ENCODE data around the gene OGDH.
A peak's percentile ranks its signal among the peaks of the same experiment; 100 is the strongest.

The OGDH gene

GRCh38 chr7:44618045-44618444, 11.6 kb downstream of the OGDH start:
- DNase-seq (ENCODE audit: low read depth, low spot score), result no peak

- no peak for DNase-seq (ENCODE audit: low read depth, low spot score)
Observed at GRCh38 chr7:44618753-44619152, 12.3 kb downstream of the OGDH start.

- DNase-seq (ENCODE audit: low read depth, low spot score), result no peak
Observed at GRCh38 chr7:44621034-44621749, 14.8 kb downstream of the OGDH start.

DNA sequence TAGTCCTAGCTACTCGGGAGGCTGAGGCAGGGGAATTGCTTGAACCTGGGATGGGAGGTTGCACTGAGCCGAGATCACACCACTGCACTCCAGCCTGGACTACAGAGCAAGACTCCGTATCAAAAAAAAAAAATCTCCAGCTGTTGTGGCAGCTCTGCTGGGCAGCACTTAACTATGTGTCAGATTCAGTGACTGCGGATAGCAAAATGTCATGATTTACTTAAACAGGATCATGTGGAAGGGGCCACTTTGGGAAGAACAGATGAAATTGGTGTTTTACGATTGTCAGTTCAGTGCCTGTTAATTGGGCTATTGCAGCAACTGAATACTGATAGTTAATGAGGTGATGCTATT, 15.3 kb downstream of the OGDH start:
- DNase-seq (ENCODE audit: low read depth, low spot score), result no peak

- DNase-seq (ENCODE audit: low read depth, low spot score), result no peak
Observed at GRCh38 chr7:44622342-44623151, 16.1 kb downstream of the OGDH start.

- DNase-seq (ENCODE audit: low read depth, low spot score), result no peak
Observed at GRCh38 chr7:44624318-44624717, 17.9 kb downstream of the OGDH start.

- no peak for DNase-seq (ENCODE audit: low read depth, low spot score)
Observed at GRCh38 chr7:44625526-44626471, 19.4 kb downstream of the OGDH start.

- DNase-seq (ENCODE audit: low read depth, low spot score), result no peak
Observed at GRCh38 chr7:44626620-44627019, 20.2 kb downstream of the OGDH start.

DNA sequence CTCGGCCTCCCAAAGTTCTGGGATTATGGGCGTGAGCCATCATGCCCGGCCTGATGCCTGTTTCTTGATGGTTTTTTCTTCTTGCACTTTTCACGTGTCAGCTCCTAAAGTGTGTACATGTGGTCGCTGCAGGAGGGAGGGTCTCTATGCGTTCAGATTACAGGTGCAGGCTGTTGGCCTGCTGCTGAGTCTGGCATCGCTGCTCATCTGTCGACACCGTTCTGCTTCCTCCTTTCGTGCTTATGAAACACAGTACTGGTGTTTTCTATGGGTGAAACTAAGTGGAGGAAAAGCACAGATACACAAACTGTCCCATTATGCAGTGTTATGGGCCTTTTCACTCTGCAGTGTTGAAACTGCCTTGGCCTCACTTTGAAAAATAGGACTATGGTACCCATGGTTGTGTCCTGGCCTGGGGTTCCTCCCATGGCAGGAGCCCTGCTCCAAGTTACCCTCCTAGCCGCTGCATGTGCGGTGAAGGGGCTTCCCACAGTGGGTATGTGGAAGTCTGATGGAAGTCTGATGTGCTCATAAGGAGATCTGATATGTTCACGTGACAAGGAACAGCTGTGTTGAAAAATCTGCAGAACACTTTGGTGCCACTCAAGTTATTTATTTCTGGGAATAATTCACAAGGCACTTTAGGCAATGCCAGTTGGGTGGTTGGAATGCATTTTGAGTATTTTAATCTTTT, 23.5 kb downstream of the OGDH start:
- DNase-seq (ENCODE audit: low read depth, low spot score), result no peak

GRCh38 chr7:44630792-44631457, 24.5 kb downstream of the OGDH start:
- DNase-seq (ENCODE audit: low read depth, low spot score), result no peak

- no peak for DNase-seq (ENCODE audit: low read depth, low spot score)
Observed at GRCh38 chr7:44631458-44632115, 25.2 kb downstream of the OGDH start.

DNA sequence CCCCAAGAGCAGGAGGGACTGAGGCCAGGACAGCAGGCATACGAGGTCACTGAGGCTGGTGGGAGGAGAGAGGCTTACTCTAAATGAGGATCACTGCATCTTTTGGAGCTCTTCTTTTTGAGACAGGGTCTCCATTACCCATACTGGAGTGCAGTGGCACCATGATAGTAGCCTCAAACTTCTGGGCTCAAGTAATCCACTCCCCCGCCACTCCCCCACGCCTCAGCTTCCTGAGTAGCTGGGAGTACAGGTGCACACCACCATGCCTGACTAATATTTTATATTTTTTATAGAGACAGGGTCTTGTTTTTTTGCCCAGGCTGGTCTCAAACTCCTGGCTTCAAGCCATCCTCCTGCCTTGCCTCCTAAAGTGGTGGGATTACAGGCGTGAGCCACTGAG, 25.8 kb downstream of the OGDH start:
- no peak for DNase-seq (ENCODE audit: low read depth, low spot score)

- DNase-seq (ENCODE audit: low read depth, low spot score), result peak; percentile 34
Observed at GRCh38 chr7:44633254-44634186, 27.1 kb downstream of the OGDH start.

DNA sequence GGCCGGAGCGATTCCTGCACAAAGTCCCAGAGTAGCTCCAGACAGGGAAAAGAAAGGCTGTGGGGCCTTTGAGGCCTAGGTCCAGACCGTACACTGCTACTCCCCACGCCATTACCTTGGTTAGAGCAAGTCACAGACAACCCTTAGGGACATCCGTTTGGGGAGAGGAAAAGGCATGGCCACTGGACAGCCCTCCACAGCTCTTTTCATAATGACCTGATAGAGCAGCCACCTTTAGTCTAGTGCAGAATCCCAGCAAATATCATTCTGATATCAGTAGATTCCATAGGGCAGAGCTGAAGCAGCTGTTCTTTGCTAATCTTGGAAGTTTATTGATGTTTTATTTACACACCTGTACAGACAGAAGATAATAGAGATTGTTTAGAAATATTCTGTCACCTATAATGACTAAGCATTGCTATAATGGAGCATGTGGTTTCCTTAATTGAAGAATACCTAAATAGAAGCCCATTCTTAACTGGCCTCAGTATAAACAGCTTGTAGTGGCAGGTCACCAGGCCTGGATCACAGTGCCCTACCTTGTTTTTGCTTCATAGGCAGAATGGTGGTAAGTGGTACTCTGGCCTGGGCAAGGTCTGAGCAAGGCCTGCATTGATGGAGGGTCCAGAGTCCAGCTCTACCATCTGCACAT, 27.9 kb downstream of the OGDH start:
- DNase-seq (ENCODE audit: low read depth, low spot score), result no peak

GRCh38 chr7:44634839-44635591, 28.6 kb downstream of the OGDH start:
- DNase-seq (ENCODE audit: low read depth, low spot score), result no peak

- DNase-seq (ENCODE audit: low read depth, low spot score), result no peak
Observed at GRCh38 chr7:44636041-44636584, 29.7 kb downstream of the OGDH start.

DNA sequence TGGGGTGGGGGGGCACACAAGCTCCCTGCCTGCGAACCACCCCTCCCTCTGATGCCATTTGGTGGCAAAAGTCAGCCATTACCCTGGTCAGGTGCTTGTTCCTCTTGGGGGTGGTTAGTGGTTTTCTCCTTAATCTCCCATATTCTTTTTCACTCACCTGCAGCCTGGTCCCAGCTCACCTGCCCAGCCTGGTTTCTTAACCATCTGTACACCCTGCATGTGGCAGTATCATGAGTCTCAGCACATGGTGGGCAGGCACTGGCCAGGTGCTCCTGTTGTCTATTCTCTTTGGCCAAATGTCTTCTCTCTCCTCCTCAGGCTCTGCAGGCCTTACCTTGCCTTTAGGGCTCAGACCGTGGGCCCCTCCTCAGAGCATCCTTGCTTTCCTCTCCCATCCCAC, 30.5 kb downstream of the OGDH start:
- DNase-seq (ENCODE audit: low read depth, low spot score), result no peak
